Lower lobe of right lung (tissue), 2 donors: ENCODE data around the gene POLR2F. TPM values are rescaled to one million over a fixed set of nuclear protein-coding genes. Genes with fewer than 3 reads are reported as not detected.

Source experiments
- ATAC-seq, 2 donors: fragments of 200-7000 bp; cut with Tn5 transposase; one replicate each; pipeline ENCODE4 v1.9.1; 2020 to 2022; ENCODE audit warnings: mild to moderate bottlenecking in 2 of 2, moderate library complexity in 2 of 2
- DNase-seq: peaks from one replicate; pipeline ENCODE4 v3.0.0-alpha.2; 2020
- H3K27ac ChIP-seq: fragments of 200-600 bp; one replicate; pipeline ENCODE4 v1.8.0; 2022
- H3K27me3 ChIP-seq: fragments of 200-600 bp; one replicate; pipeline ENCODE4 v1.8.0; 2022; ENCODE audit warnings: low read depth
- H3K36me3 ChIP-seq: fragments of 200-600 bp; one replicate; pipeline ENCODE4 v1.8.0; 2022; ENCODE audit warnings: mild to moderate bottlenecking
- H3K4me1 ChIP-seq: fragments of 200-600 bp; one replicate; pipeline ENCODE4 v1.8.0; 2022
- H3K4me3 ChIP-seq: fragments of 200-600 bp; one replicate; pipeline ENCODE4 v1.8.0; 2022; ENCODE audit warnings: mild to moderate bottlenecking
- H3K9me3 ChIP-seq: fragments of 200-600 bp; one replicate; pipeline ENCODE4 v1.8.0; 2022
- intact Hi-C: fragments of 100-400 bp; cut with DNase I; formaldehyde crosslinking; loops from one replicate; pipeline ENCODE4 v1.11.0; 2022
- total RNA-seq: library from RNA; stranded (reverse); fragmentation: NEBNext Ultra II Directional; extraction: Animal tissue kit (Norgen Biotek cat#: 25700); gene quantifications from one replicate; pipeline ENCODE4 v1.2.1, GENCODE V29; 2021
- TF ChIP-seq, protein P1 (sequence below): fragments of 200-600 bp; IDR thresholded peaks from one replicate; pipeline ENCODE4 v1.8.0; 2022; ENCODE audit warnings: antibody characterized with exemption, mild to moderate bottlenecking
- donor health status: DM: no; HTN: yes; CAD: no; lungs with severe emphysema.

Gene POLR2F
- total RNA-seq, 1 donor from 2014 or later, result 60.3 TPM

DNA sequence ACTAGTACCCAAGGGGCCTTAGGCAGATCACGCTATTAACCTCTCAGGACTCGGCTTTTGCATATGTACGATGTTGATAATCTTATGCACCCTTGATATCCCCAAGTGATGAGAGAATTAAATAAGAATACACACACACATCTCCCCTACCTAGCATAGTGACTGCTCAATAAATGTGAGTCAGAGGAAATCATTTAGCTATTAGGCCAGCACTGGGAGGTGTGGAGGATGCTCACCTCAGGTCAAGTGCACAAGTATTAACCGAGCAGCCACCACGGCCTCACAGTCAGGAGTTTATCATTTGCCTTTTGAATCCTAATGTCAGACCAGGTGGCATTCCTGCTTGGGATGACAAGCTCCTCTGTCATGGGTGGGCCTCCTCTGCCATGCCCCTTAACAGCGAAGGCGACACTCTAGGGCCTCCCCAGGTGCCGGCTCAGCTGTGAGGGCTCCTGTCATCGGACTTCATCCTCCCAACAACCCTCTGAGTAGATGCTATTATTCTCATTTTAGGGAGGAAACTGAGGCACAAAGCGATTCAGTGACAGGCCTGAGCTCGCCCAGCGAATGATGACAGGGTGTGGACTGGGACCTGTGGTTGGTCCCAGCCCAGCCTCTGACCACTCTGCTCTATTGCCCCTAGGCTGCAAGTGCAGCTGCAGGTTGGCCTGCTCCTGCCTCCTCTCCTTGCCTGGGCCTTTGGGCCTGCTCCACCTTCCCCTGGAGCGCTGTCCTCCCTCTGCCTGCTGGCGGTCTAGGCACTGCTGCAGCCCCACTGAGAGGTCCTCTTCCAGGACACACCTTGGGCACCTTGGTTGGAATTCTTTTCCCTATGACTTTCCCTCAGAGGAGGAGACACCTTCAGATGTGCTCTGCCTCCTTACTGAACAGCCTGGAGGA is 35.9 kb downstream of the POLR2F start:
- DNase-seq (no peak), ATAC-seq (no peak)
- Histone ChIP-seq H3K4me1 (no peaks in the 10 kb centered on the region), H3K9me3 (no peaks in the 10 kb centered on the region), H3K4me3 (no peak overlapping the region), H3K27me3 (no peaks in the 10 kb centered on the region), H3K27ac (no peak overlapping the region), H3K36me3 (no peaks in the 10 kb centered on the region)
- TF ChIP-seq, protein P1, sequence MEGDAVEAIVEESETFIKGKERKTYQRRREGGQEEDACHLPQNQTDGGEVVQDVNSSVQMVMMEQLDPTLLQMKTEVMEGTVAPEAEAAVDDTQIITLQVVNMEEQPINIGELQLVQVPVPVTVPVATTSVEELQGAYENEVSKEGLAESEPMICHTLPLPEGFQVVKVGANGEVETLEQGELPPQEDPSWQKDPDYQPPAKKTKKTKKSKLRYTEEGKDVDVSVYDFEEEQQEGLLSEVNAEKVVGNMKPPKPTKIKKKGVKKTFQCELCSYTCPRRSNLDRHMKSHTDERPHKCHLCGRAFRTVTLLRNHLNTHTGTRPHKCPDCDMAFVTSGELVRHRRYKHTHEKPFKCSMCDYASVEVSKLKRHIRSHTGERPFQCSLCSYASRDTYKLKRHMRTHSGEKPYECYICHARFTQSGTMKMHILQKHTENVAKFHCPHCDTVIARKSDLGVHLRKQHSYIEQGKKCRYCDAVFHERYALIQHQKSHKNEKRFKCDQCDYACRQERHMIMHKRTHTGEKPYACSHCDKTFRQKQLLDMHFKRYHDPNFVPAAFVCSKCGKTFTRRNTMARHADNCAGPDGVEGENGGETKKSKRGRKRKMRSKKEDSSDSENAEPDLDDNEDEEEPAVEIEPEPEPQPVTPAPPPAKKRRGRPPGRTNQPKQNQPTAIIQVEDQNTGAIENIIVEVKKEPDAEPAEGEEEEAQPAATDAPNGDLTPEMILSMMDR, result no peak
- intact Hi-C loops, result no loop called here

DNA sequence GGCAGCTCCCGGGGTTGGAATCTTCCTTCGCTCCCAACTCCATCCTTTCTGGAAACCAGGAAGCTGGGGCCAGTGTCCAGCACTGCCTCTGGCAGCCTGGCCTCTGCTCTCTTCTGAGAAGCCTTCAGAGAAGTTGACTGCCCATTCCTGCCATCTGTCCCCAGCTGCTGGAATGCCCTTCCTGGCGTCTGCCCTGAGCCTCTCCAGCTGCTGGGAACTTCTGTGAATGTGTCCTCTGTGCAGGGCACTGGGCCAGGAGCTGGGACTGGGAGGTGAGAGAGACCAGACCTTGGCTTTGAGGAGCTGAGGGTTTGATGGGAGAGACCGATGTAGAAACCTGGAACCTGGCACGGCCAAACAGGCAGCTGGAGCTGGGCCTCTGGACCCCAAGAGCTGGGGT is 36.8 kb downstream of the POLR2F start:
- DNase-seq (no peak), ATAC-seq (peak in 1 of 2 donors; percentile 8)
- Histone ChIP-seq H3K27ac (no peak overlapping the region), H3K27me3 (no peaks in the 10 kb centered on the region), H3K4me1 (no peaks in the 10 kb centered on the region), H3K4me3 (no peak overlapping the region), H3K9me3 (no peaks in the 10 kb centered on the region), H3K36me3 (no peaks in the 10 kb centered on the region)
- intact Hi-C loops, result no loop called here
- TF ChIP-seq, protein P1, result no peak

GRCh38 chr22:37990862-37991261 is 37.4 kb downstream of the POLR2F start:
- Histone ChIP-seq H3K4me3 (no peak overlapping the region), H3K27ac (no peak overlapping the region), H3K4me1 (no peaks in the 10 kb centered on the region), H3K9me3 (no peaks in the 10 kb centered on the region), H3K27me3 (no peaks in the 10 kb centered on the region), H3K36me3 (no peaks in the 10 kb centered on the region)
- intact Hi-C loops, result no loop called here
- TF ChIP-seq, protein P1, result no peak
- ATAC-seq, result no peak
- no peak for DNase-seq

- TF ChIP-seq, protein P1, result no peak
- Histone ChIP-seq H3K4me3 (no peak overlapping the region), H3K27ac (no peak overlapping the region), H3K9me3 (no peaks in the 10 kb centered on the region), H3K27me3 (no peaks in the 10 kb centered on the region), H3K4me1 (no peaks in the 10 kb centered on the region), H3K36me3 (no peaks in the 10 kb centered on the region)
- no peak for DNase-seq
- no peak for ATAC-seq
- intact Hi-C loops, result no loop called here
These were observed 38.4 kb downstream of the POLR2F start for GRCh38 chr22:37991731-37992442.

DNA sequence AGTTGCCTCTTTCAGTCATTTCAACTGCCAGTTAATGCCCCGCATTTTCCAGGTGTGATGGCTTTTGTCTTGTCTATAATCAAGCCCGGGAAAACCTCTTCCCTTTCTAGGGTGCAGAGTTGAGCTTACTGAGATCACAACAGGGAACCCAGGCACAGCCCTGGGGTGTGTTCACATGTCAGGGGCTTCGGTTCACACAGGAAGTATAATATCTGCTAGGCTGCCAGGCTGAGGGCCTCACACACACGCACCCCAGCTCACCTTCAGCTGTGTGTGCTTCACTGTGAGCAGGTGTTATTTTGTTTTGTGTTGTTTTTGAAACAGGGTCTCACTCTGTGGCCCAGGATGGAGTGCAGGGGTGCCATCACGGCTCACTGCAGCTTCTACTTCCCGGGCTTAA is 40.5 kb downstream of the POLR2F start:
- Histone ChIP-seq H3K27me3 (no peaks in the 10 kb centered on the region), H3K27ac (no peak overlapping the region), H3K4me1 (no peaks in the 10 kb centered on the region), H3K9me3 (no peaks in the 10 kb centered on the region), H3K4me3 (no peak overlapping the region), H3K36me3 (no peaks in the 10 kb centered on the region)
- ATAC-seq (no peak), DNase-seq (no peak)
- TF ChIP-seq, protein P1, result no peak
- intact Hi-C loops, result no loop called here
